GM12873 (cell line): ENCODE results near the gene NPPA.

ENCODE experiments used
- CTCF ChIP-seq: IDR thresholded peaks from 2 replicates; pipeline ENCODE4 v1.5.1; 2012; ENCODE audit warnings: low read depth, mild to moderate bottlenecking, moderate library complexity, low read length, control low read depth; ENCODE audit not compliant: insufficient read depth; ENCODE audit errors: missing control alignments

NPPA gene

GRCh38 chr1:11872545-11872944 lies 25.0 kb upstream of the NPPA start:
- TF ChIP-seq CTCF = no peak

GRCh38 chr1:11869650-11870207 lies 22.1 kb upstream of the NPPA start:
- TF ChIP-seq CTCF = no peak

GRCh38 chr1:11869104-11869503 lies 21.5 kb upstream of the NPPA start:
- TF ChIP-seq CTCF = no peak

- no peak for TF ChIP-seq CTCF
Measured at GRCh38 chr1:11868331-11868980, 20.9 kb upstream of the NPPA start.

GRCh38 chr1:11862890-11863289 lies 15.3 kb upstream of the NPPA start:
- TF ChIP-seq CTCF = no peak

GRCh38 chr1:11860587-11860986 lies 13.0 kb upstream of the NPPA start:
- TF ChIP-seq CTCF = no peak

GRCh38 chr1:11860083-11860482 lies 12.5 kb upstream of the NPPA start:
- TF ChIP-seq CTCF = no peak
